ENCODE data around the gene ZFHX2. TPM values are rescaled to one million over a fixed set of nuclear protein-coding genes. Genes with fewer than 3 reads are reported as not detected.

ZFHX2 gene
- total and polyA plus RNA-seq, 2 of the 13 experiments (the other 11 are each of a cell fraction or from before 2014, with no cell fraction given): 0.17 to 0.44 TPM

DNA sequence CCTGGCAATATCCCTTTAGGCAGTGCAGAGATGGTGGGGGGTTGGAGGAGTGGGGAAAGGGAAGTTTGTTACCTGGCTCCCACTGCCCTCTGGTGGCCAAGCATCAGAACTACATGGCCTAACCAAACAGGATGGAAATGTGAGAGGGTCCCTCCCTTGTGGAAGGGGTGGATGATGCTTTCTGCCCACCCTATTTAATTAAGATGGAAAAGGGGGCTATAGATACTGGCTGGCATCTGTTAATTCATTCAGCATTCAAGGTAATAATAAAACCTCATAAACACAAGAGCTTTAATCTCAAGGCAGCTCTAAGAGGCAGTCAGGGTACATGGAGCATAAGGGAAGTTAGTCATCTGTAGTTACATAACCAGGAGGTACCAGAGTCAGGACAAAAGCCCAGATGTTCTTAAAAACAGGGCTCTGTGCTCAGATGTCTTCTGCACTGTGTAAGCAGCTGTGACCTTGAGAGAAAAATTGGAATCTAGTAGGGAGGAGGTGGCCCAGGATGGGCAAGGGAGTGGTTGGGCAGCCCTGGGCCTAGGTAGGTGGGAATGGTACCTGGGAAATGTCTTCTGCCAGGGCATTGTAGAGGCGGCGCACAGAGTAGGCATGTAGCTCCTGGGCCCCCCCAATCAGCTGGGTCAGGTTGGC, 11.4 kb upstream of the ZFHX2 start (continued):
- 0 out of 2 replicates have a peak, but pooled peaks have one; percentile 29 for TF ChIP-seq ZSCAN9 (CRISPR knock-in tag; IDR thresholded peaks at IDR 0.05; ENCODE audit: borderline replicate concordance)
- TF ChIP-seq ZNF24 (IDR thresholded peaks at IDR 0.05): no peak
- TF ChIP-seq SALL1 (CRISPR knock-in tag; IDR thresholded peaks at IDR 0.05): 0 out of 2 replicates have a peak, but pooled peaks have one; percentile 21
- TF ChIP-seq, protein P1, sequence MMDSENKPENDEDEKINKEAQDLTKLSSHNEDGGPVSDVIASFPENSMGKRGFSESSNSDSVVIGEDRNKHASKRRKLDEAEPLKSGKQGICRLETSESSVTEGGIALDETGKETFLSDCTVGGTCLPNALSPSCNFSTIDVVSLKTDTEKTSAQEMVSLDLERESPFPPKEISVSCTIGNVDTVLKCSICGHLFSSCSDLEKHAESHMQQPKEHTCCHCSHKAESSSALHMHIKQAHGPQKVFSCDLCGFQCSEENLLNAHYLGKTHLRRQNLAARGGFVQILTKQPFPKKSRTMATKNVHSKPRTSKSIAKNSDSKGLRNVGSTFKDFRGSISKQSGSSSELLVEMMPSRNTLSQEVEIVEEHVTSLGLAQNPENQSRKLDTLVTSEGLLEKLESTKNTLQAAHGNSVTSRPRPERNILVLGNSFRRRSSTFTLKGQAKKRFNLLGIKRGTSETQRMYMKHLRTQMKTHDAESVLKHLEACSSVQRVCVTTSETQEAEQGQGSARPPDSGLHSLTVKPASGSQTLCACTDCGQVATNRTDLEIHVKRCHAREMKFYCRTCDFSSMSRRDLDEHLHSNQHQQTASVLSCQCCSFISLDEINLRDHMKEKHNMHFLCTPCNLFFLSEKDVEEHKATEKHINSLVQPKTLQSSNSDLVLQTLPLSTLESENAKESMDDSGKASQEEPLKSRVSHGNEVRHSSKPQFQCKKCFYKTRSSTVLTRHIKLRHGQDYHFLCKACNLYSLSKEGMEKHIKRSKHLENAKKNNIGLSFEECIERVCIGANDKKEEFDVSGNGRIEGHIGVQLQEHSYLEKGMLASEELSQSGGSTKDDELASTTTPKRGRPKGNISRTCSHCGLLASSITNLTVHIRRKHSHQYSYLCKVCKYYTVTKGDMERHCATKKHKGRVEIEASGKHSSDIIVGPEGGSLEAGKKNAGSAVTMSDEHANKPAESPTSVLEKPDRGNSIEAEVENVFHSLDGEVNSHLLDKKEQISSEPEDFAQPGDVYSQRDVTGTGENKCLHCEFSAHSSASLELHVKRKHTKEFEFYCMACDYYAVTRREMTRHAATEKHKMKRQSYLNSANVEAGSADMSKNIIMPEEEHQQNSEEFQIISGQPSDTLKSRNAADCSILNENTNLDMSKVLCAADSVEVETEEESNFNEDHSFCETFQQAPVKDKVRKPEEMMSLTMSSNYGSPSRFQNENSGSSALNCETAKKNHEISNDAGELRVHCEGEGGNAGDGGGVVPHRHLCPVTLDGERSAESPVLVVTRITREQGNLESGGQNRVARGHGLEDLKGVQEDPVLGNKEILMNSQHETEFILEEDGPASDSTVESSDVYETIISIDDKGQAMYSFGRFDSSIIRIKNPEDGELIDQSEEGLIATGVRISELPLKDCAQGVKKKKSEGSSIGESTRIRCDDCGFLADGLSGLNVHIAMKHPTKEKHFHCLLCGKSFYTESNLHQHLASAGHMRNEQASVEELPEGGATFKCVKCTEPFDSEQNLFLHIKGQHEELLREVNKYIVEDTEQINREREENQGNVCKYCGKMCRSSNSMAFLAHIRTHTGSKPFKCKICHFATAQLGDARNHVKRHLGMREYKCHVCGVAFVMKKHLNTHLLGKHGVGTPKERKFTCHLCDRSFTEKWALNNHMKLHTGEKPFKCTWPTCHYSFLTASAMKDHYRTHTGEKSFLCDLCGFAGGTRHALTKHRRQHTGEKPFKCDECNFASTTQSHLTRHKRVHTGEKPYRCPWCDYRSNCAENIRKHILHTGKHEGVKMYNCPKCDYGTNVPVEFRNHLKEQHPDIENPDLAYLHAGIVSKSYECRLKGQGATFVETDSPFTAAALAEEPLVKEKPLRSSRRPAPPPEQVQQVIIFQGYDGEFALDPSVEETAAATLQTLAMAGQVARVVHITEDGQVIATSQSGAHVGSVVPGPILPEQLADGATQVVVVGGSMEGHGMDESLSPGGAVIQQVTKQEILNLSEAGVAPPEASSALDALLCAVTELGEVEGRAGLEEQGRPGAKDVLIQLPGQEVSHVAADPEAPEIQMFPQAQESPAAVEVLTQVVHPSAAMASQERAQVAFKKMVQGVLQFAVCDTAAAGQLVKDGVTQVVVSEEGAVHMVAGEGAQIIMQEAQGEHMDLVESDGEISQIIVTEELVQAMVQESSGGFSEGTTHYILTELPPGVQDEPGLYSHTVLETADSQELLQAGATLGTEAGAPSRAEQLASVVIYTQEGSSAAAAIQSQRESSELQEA (CRISPR knock-in tag; IDR thresholded peaks at IDR 0.05; ENCODE audit: not compliant biosample characterization): no peak
- TF ChIP-seq RBM39 (IDR thresholded peaks at IDR 0.05; ENCODE audit: low read depth, low read length, poor library complexity, severe bottlenecking): peak; percentile 29
- peak; percentile 66; the same call in 1 of the 2 replicates for TF ChIP-seq MYNN (CRISPR knock-in tag; IDR thresholded peaks at IDR 0.05; ENCODE audit: low read depth)
- TF ChIP-seq, protein P2, sequence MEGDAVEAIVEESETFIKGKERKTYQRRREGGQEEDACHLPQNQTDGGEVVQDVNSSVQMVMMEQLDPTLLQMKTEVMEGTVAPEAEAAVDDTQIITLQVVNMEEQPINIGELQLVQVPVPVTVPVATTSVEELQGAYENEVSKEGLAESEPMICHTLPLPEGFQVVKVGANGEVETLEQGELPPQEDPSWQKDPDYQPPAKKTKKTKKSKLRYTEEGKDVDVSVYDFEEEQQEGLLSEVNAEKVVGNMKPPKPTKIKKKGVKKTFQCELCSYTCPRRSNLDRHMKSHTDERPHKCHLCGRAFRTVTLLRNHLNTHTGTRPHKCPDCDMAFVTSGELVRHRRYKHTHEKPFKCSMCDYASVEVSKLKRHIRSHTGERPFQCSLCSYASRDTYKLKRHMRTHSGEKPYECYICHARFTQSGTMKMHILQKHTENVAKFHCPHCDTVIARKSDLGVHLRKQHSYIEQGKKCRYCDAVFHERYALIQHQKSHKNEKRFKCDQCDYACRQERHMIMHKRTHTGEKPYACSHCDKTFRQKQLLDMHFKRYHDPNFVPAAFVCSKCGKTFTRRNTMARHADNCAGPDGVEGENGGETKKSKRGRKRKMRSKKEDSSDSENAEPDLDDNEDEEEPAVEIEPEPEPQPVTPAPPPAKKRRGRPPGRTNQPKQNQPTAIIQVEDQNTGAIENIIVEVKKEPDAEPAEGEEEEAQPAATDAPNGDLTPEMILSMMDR (CRISPR knock-in tag; IDR thresholded peaks at IDR 0.05): peak; percentile 97
- TF ChIP-seq BCL6 (CRISPR knock-in tag; IDR thresholded peaks at IDR 0.05): no peak
- no peak for TF ChIP-seq ZNF724P (CRISPR knock-in tag; IDR thresholded peaks at IDR 0.05; ENCODE audit: borderline replicate concordance)
- no peak for TF ChIP-seq FOXP1 (IDR thresholded peaks at IDR 0.05)
- no peak for TF ChIP-seq FOXP1 (CRISPR knock-in tag; IDR thresholded peaks at IDR 0.05)
- TF ChIP-seq NR2F6 (IDR thresholded peaks at IDR 0.05): no peak
- no peak for TF ChIP-seq NR2F6 (CRISPR knock-in tag; IDR thresholded peaks at IDR 0.05)
- TF ChIP-seq TEAD2 (CRISPR knock-in tag; IDR thresholded peaks at IDR 0.05): 0 out of 2 replicates have a peak, but pooled peaks have one; percentile 26
- TF ChIP-seq ZNF703 (CRISPR knock-in tag; IDR thresholded peaks at IDR 0.05; ENCODE audit: borderline replicate concordance): 0 out of 2 replicates have a peak, but pooled peaks have one; percentile 30
- TF ChIP-seq ZSCAN22 (CRISPR knock-in tag; IDR thresholded peaks at IDR 0.05): no peak
- TF ChIP-seq SP1 (IDR thresholded peaks at IDR 0.05): no peak
- TF ChIP-seq SP1 (CRISPR knock-in tag; IDR thresholded peaks at IDR 0.05): no peak
- TF ChIP-seq PTBP1 (IDR thresholded peaks at IDR 0.05; ENCODE audit: low read depth, low read length, poor library complexity, severe bottlenecking): no peak
- TF ChIP-seq CHD2 (IDR thresholded peaks at IDR 0.05; ENCODE audit: low read depth, low read length): 0 out of 2 replicates have a peak, but pooled peaks have one; percentile 38
- TF ChIP-seq ZNF33B (CRISPR knock-in tag; IDR thresholded peaks at IDR 0.05): no peak
- 0 out of 2 replicates have a peak, but pooled peaks have one; percentile 20 for TF ChIP-seq ZFP37 (CRISPR knock-in tag; IDR thresholded peaks at IDR 0.05; ENCODE audit: borderline replicate concordance)
- TF ChIP-seq MXD4 (CRISPR knock-in tag; IDR thresholded peaks at IDR 0.05): 0 out of 2 replicates have a peak, but pooled peaks have one; percentile 9

All from HepG2 (cell line).